B cell (primary cell): Measurements from ENCODE around the gene TMC2. TPM values are rescaled to one million over a fixed set of nuclear protein-coding genes. Genes with fewer than 3 reads are reported as not detected.

Experiments used
- ATAC-seq: fragments of 200-7000 bp; cut with Tn5 transposase; one replicate; pipeline ENCODE4 v1.10.0; 2021; ENCODE audit warnings: low read depth, mild to moderate bottlenecking, moderate number of reproducible peaks, moderate library complexity
- CTCF ChIA-PET: fragments of 350-600 bp; sonication (Branson Sonifier 250); formaldehyde crosslinking; loops from one replicate; lab custom pipeline; 2021; ENCODE audit warnings: antibody characterized with exemption, inconsistent platforms; lab: Charles Lee
- POLR2A ChIA-PET: fragments of 350-600 bp; sonication (Branson Sonifier 250); formaldehyde crosslinking; loops from one replicate; lab custom pipeline; 2021; ENCODE audit warnings: antibody characterized with exemption; lab: Charles Lee
- DNase-seq: peaks from one replicate; pipeline ENCODE4 v3.0.0; 2013
- H2AFZ ChIP-seq: 2 replicates; pipeline ENCODE4 v1.6.1; 2012; ENCODE audit warnings: mild to moderate bottlenecking, low read depth, low read length; ENCODE audit not compliant: insufficient read depth, poor library complexity, severe bottlenecking
- H3K27ac ChIP-seq, 2 donors: 1 replicate in 1 of 2; 2 replicates in 1 of 2; pipeline ENCODE4 v1.5.1; 2012 to 2013; ENCODE audit warnings: low read length in 2 of 2, mild to moderate bottlenecking in 2 of 2, moderate library complexity in 1 of 2
- H3K27me3 ChIP-seq, 4 experiments: fragments of 200-600 bp in 1 of 4; sonication (generic) in 1 of 4; replicated peaks in 1 of 4; 1 replicate in 2 of 4; 2 replicates in 2 of 4; pipeline versions ENCODE4 v1.6.1 to v1.7.0; 2013 to 2016; ENCODE audit warnings: low read length in 3 of 4, mild to moderate bottlenecking in 2 of 4, mixed read lengths in 1 of 4, moderate library complexity in 1 of 4; ENCODE audit not compliant: insufficient read depth in 4 of 4, control insufficient read depth in 3 of 4; ENCODE audit errors: control extremely low read depth in 1 of 4
- H3K36me3 ChIP-seq, 2 experiments: replicated peaks in 1 of 2; 1 replicate in 1 of 2; 2 replicates in 1 of 2; pipeline versions ENCODE4 v1.6.1 to v1.7.1; 2013; ENCODE audit warnings: low read length in 1 of 2; ENCODE audit not compliant: insufficient read depth in 2 of 2, control insufficient read depth in 1 of 2; ENCODE audit errors: control extremely low read depth in 1 of 2, extremely low read depth in 1 of 2
- H3K4me1 ChIP-seq, 2 donors: fragments of 200-600 bp in 1 of 2; sonication (generic) in 1 of 2; 1 replicate in 1 of 2; 2 replicates in 1 of 2; pipeline versions ENCODE4 v1.5.1 to v1.6.1; 2013 to 2017; ENCODE audit warnings: low read length in 2 of 2; ENCODE audit not compliant: control insufficient read depth in 2 of 2, insufficient read depth in 2 of 2
- H3K4me2 ChIP-seq: replicated peaks from 2 replicates; pipeline ENCODE3; 2012; ENCODE audit warnings: mild to moderate bottlenecking, low read depth, low read length; ENCODE audit not compliant: poor library complexity, severe bottlenecking
- H3K4me3 ChIP-seq, 5 experiments: fragments of 200-600 bp in 1 of 5; sonication (generic) in 1 of 5; 1 replicate in 3 of 5; 2 replicates in 2 of 5; pipeline versions ENCODE4 v1.5.1 to v1.7.0; 2011 to 2016; ENCODE audit warnings: low read length in 4 of 5, mild to moderate bottlenecking in 4 of 5, low read depth in 2 of 5, control low read depth in 1 of 5, moderate library complexity in 1 of 5; ENCODE audit not compliant: insufficient read depth in 1 of 5; ENCODE audit errors: control extremely low read depth in 1 of 5, extremely low read depth in 1 of 5
- H3K79me2 ChIP-seq: fragments of 200-600 bp; sonication (generic); one replicate; pipeline ENCODE4 v1.6.0; 2016; ENCODE audit warnings: low read length; ENCODE audit not compliant: control insufficient read depth, insufficient read depth
- H3K9ac ChIP-seq: fragments of 200-600 bp; sonication (generic); 2 replicates; pipeline ENCODE4 v1.6.1; 2017; ENCODE audit warnings: mild to moderate bottlenecking, low read length, moderate library complexity
- H3K9me3 ChIP-seq, 3 donors: one replicate each; pipeline versions ENCODE4 v1.6.1 to v1.7.1; 2013; ENCODE audit warnings: low read length in 2 of 3; ENCODE audit not compliant: control insufficient read depth in 2 of 3, insufficient read depth in 1 of 3; ENCODE audit errors: control extremely low read depth in 1 of 3
- H4K20me1 ChIP-seq: 2 replicates; pipeline ENCODE4 v1.6.0; 2012; ENCODE audit warnings: mild to moderate bottlenecking, low read length; ENCODE audit not compliant: insufficient read depth, control insufficient read depth, poor library complexity, severe bottlenecking
- H3K27ac Mint-ChIP-seq: one replicate; pipeline ENCODE4 v1.8.0; 2021; ENCODE audit warnings: mixed read lengths
- H3K27me3 Mint-ChIP-seq: one replicate; pipeline ENCODE4 v1.8.0; 2021; ENCODE audit warnings: mixed read lengths
- H3K4me1 Mint-ChIP-seq: one replicate; pipeline ENCODE4 v1.8.0; 2021; ENCODE audit warnings: mixed read lengths
- H3K4me3 Mint-ChIP-seq: one replicate; pipeline ENCODE4 v1.8.0; 2021; ENCODE audit warnings: mixed read lengths
- H3K9me3 Mint-ChIP-seq: one replicate; pipeline ENCODE4 v1.8.0; 2022; ENCODE audit warnings: mixed read lengths; ENCODE audit not compliant: insufficient read depth
- EZH2 ChIP-seq: IDR thresholded peaks from 2 replicates; pipeline ENCODE4 v1.6.1; 2012; ENCODE audit warnings: borderline replicate concordance, low read depth, mild to moderate bottlenecking, moderate library complexity, low read length; ENCODE audit not compliant: insufficient read depth, poor library complexity, severe bottlenecking
- WGBS: methylation state at CpG from one replicate; pipeline ENCODE4 v1.1.5; 2013; ENCODE audit warnings: missing lambda C conversion rate; ENCODE audit not compliant: insufficient coverage; 5-methylcytosine and 5-hydroxymethylcytosine counted together
- intact Hi-C: fragments of 100-400 bp; cut with micrococcal nuclease; formaldehyde crosslinking; loops from one replicate; pipeline ENCODE4 v1.10.0; 2022
- polyA plus RNA-seq: library from polyadenylated mRNA; depleted of rRNA; stranded (reverse); fragments of >200 nt; gene quantifications from 2 replicates; pipeline ENCODE4 v1.2.3, GENCODE V29; 2012
- small RNA-seq: library from RNA; depleted of rRNA; stranded (forward); fragments of <200 nt; gene quantifications from one replicate; pipeline ENCODE3, GENCODE V24; 2012; ENCODE audit warnings: low replicate concordance, low read depth; ENCODE audit not compliant: insufficient read length
- total RNA-seq, 2 donors: library from RNA; stranded (reverse); fragments of 120-200 nt in 1 of 2; gene quantifications; 1 replicate in 1 of 2; 2 replicates in 1 of 2; pipeline versions ENCODE4 v1.2.3 to v1.2.4, GENCODE V29; 2013 to 2022
- TF ChIP-seq, protein P1 (sequence below): fragments of 200-600 bp; IDR thresholded peaks from one replicate; pipeline ENCODE4 v1.8.0; 2022; ENCODE audit warnings: antibody characterized with exemption, mild to moderate bottlenecking

The TMC2 gene
- total and polyA plus RNA-seq, 2 donors (not counting 1 experiment from before 2014, with no cell fraction given): not detected

DNA sequence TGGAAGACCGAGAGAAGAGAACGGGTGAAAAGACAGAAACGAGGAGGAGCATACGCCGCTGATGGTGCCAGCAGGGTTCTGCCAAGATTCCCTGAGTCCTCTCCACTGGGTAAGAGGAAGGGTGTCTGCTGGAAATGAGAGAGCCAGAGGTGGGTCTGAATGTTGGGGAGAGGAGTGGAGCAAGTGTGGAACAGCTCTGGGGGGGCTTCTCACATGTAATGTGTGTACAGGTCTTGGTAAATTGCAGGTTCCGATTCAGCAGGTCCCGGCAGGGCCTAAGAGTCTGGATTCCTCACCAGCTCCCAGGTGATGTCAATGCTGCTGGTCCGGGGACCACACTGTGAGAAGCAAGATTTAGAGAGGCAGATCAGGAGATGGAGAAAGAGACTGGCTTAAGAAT lies 154.8 kb downstream of the TMC2 start:
- Histone ChIP-seq H3K27ac (no peak overlapping the region), H3K4me3 (no peak overlapping the region), H3K9ac (no peak overlapping the region), H3K4me2 (no peak overlapping the region), H3K36me3 (no peaks in the 10 kb centered on the region), H3K79me2 (no peaks in the 10 kb centered on the region), H3K4me1 (peaks cover 14 to 19% of the 10 kb centered on the region in 2 donors), H4K20me1 (no peaks in the 10 kb centered on the region), H3K27me3 (peaks cover 0 to 59% (median 31%) of the 10 kb centered on the region in 4 experiments), H2AFZ (no peak overlapping the region), H3K9me3 (peaks cover 0 to 15% (median 0%) of the 10 kb centered on the region in 3 donors)
- DNase-seq (no peak), ATAC-seq (no peak)
- 93% methylated on average over 4 of the region's 8 CpGs for WGBS
- H3K4me3 Mint-ChIP-seq: peak overlapping the region; percentile 91
- H3K4me1 Mint-ChIP-seq: peaks cover 22% of the 10 kb centered on the region
- peaks cover 70% of the 10 kb centered on the region for H3K27me3 Mint-ChIP-seq
- H3K27ac Mint-ChIP-seq: peak overlapping the region; percentile 74
- H3K9me3 Mint-ChIP-seq: no peaks in the 10 kb centered on the region
- intact Hi-C loops: no loop called here
- POLR2A ChIA-PET: no interaction called here
- CTCF ChIA-PET: no interaction called here
- TF ChIP-seq EZH2: no peak
- TF ChIP-seq, protein P1, sequence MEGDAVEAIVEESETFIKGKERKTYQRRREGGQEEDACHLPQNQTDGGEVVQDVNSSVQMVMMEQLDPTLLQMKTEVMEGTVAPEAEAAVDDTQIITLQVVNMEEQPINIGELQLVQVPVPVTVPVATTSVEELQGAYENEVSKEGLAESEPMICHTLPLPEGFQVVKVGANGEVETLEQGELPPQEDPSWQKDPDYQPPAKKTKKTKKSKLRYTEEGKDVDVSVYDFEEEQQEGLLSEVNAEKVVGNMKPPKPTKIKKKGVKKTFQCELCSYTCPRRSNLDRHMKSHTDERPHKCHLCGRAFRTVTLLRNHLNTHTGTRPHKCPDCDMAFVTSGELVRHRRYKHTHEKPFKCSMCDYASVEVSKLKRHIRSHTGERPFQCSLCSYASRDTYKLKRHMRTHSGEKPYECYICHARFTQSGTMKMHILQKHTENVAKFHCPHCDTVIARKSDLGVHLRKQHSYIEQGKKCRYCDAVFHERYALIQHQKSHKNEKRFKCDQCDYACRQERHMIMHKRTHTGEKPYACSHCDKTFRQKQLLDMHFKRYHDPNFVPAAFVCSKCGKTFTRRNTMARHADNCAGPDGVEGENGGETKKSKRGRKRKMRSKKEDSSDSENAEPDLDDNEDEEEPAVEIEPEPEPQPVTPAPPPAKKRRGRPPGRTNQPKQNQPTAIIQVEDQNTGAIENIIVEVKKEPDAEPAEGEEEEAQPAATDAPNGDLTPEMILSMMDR: no peak

Small RNA genes within 50 kb of the gene (small RNA-seq; reads per million reads assigned to genes)
- not detected for gene SNORA51
- gene SNORD110: not detected
- gene SNORD56: not detected
- not detected for gene SNORD57
- not detected for gene SNORD86

Other genes with a start within 250 kb of the TMC2 start
- not detected in 2 replicates for gene TGM3, start 240.6 kb upstream of the TMC2 start, total RNA-seq
- gene TGM3, start 240.6 kb upstream of the TMC2 start, polyA plus RNA-seq: not detected in 2 replicates
- not detected in 2 replicates for gene TGM6, start 155.7 kb upstream of the TMC2 start, total RNA-seq
- not detected in 2 replicates for gene TGM6, start 155.7 kb upstream of the TMC2 start, polyA plus RNA-seq
- 117 and 123 TPM in 2 replicates for gene SNRPB, start 65.8 kb upstream of the TMC2 start, total RNA-seq
- gene SNRPB, start 65.8 kb upstream of the TMC2 start, polyA plus RNA-seq: 151 and 181 TPM in 2 replicates
- 19.8 and 23.4 TPM in 2 replicates for gene ZNF343, start 27.7 kb upstream of the TMC2 start, total RNA-seq
- gene ZNF343, start 27.7 kb upstream of the TMC2 start, polyA plus RNA-seq: 11.6 and 12.3 TPM in 2 replicates
- 229 and 247 TPM in 2 replicates for gene NOP56, start 116.1 kb downstream of the TMC2 start, total RNA-seq
- gene NOP56, start 116.1 kb downstream of the TMC2 start, polyA plus RNA-seq: 212 and 300 TPM in 2 replicates
- 126 and 131 TPM in 2 replicates for gene IDH3B, start 127.6 kb downstream of the TMC2 start, total RNA-seq
- gene IDH3B, start 127.6 kb downstream of the TMC2 start, polyA plus RNA-seq: 225 and 299 TPM in 2 replicates
- gene EBF4, start 156.2 kb downstream of the TMC2 start, total RNA-seq: 4.7 and 5.0 TPM in 2 replicates
- 0.81 and 1.4 TPM in 2 replicates for gene EBF4, start 156.2 kb downstream of the TMC2 start, polyA plus RNA-seq